Nephron progenitor cell (in vitro differentiated cells): ENCODE measurements around the gene ATP11A.

Source experiments
- DNase-seq: peaks from one replicate; pipeline ENCODE4 v3.0.0; 2021
- H3K27ac Mint-ChIP-seq: 2 replicates; pipeline ENCODE4 v1.8.0; 2021; ENCODE audit warnings: mild to moderate bottlenecking, moderate library complexity, mixed read lengths
- H3K27me3 Mint-ChIP-seq: 2 replicates; pipeline ENCODE4 v1.8.0; 2021; ENCODE audit warnings: mild to moderate bottlenecking, low read depth, mixed read lengths; ENCODE audit not compliant: poor library complexity
- H3K36me3 Mint-ChIP-seq: 2 replicates; pipeline ENCODE4 v1.8.0; 2021; ENCODE audit warnings: low read depth, mixed read lengths
- H3K4me1 Mint-ChIP-seq: 2 replicates; pipeline ENCODE4 v1.8.0; 2021; ENCODE audit warnings: mixed read lengths
- H3K4me3 Mint-ChIP-seq: 2 replicates; pipeline ENCODE4 v1.8.0; 2021; ENCODE audit warnings: mild to moderate bottlenecking, moderate library complexity, mixed read lengths
- H3K9me3 Mint-ChIP-seq: 2 replicates; pipeline ENCODE4 v1.8.0; 2021; ENCODE audit warnings: mild to moderate bottlenecking, moderate library complexity, mixed read lengths
- CTCF ChIP-seq: fragments of 200-600 bp; sonication (generic); IDR thresholded peaks from 2 replicates; pipeline ENCODE4 v1.5.0; 2021; ENCODE audit warnings: antibody characterized with exemption

The ATP11A gene

GRCh38 chr13:112822851-112823250 is 133.0 kb downstream of the ATP11A start:
- Mint-ChIP-seq H3K36me3 (peaks cover 70% of the 10 kb centered on the region), H3K27me3 (peaks cover 7% of the 10 kb centered on the region), H3K4me3 (no peak overlapping the region), H3K27ac (no peak overlapping the region), H3K9me3 (peaks cover 13% of the 10 kb centered on the region), H3K4me1 (no peaks in the 10 kb centered on the region)
- no peak for TF ChIP-seq CTCF
- DNase-seq: no peak

- Mint-ChIP-seq H3K27ac (no peak overlapping the region), H3K4me3 (no peak overlapping the region), H3K27me3 (peaks cover 5% of the 10 kb centered on the region), H3K36me3 (peaks cover 69% of the 10 kb centered on the region), H3K9me3 (no peaks in the 10 kb centered on the region), H3K4me1 (no peaks in the 10 kb centered on the region)
- DNase-seq: no peak
- no peak for TF ChIP-seq CTCF
Measured at GRCh38 chr13:112824429-112824828, 134.6 kb downstream of the ATP11A start.

- peaks cover 63% of the 10 kb centered on the region for H3K36me3 Mint-ChIP-seq
- no peak overlapping the region for H3K27ac Mint-ChIP-seq
- no peaks in the 10 kb centered on the region for H3K4me1 Mint-ChIP-seq
- H3K4me3 Mint-ChIP-seq: no peak overlapping the region
- peaks cover 5% of the 10 kb centered on the region for H3K27me3 Mint-ChIP-seq
- TF ChIP-seq CTCF: no peak
- H3K9me3 Mint-ChIP-seq: no peaks in the 10 kb centered on the region
- no peak for DNase-seq
Measured at GRCh38 chr13:112825071-112825470, 135.2 kb downstream of the ATP11A start.

- Mint-ChIP-seq H3K4me3 (no peak overlapping the region), H3K36me3 (peaks cover 60% of the 10 kb centered on the region), H3K9me3 (no peaks in the 10 kb centered on the region), H3K27me3 (peaks cover 5% of the 10 kb centered on the region), H3K4me1 (no peaks in the 10 kb centered on the region), H3K27ac (no peak overlapping the region)
- DNase-seq: no peak
- no peak for TF ChIP-seq CTCF
Measured at GRCh38 chr13:112825875-112826274, 136.0 kb downstream of the ATP11A start.

GRCh38 chr13:112826565-112826964 is 136.7 kb downstream of the ATP11A start:
- peaks cover 67% of the 10 kb centered on the region for H3K36me3 Mint-ChIP-seq
- DNase-seq: no peak
- no peak for TF ChIP-seq CTCF
- H3K27ac Mint-ChIP-seq: peak overlapping the region; percentile 84
- no peak overlapping the region for H3K4me3 Mint-ChIP-seq
- peaks cover 5% of the 10 kb centered on the region for H3K27me3 Mint-ChIP-seq
- H3K4me1 Mint-ChIP-seq: no peaks in the 10 kb centered on the region
- no peaks in the 10 kb centered on the region for H3K9me3 Mint-ChIP-seq

GRCh38 chr13:112828082-112828699 is 138.4 kb downstream of the ATP11A start:
- Mint-ChIP-seq H3K4me1 (peaks cover 1% of the 10 kb centered on the region), H3K9me3 (no peaks in the 10 kb centered on the region), H3K4me3 (no peak overlapping the region), H3K27me3 (peaks cover 6% of the 10 kb centered on the region), H3K27ac (peak overlapping the region; percentile 57), H3K36me3 (peaks cover 78% of the 10 kb centered on the region)
- no peak for DNase-seq
- TF ChIP-seq CTCF: no peak
